ENCODE data around the gene TUBGCP5.
"Not testable (repeated sequence)": the region's sequence is repeated elsewhere in the genome, so short reads cannot be mapped to it uniquely, and the experiment has no call there.

GRCh38 chr15:23012616-23013015 is 26.8 kb downstream of the TUBGCP5 start:
- TF ChIP-seq CTCF (IDR thresholded peaks at IDR 0.05; ENCODE audit: insufficient read depth, low read length, poor library complexity, severe bottlenecking); EZH2phosphoT487 (conservative IDR thresholded peaks at IDR 0.05; ENCODE audit: low read length): not testable (repeated sequence)
